Activated B cell treated with CpG ODN at 0.5 μM for 24 hours (primary cell): ENCODE data around the gene PBX3. TPM values are rescaled to one million over a fixed set of nuclear protein-coding genes. Genes with fewer than 3 reads are reported as not detected.

Experiments
- ATAC-seq: fragments of 200-7000 bp; cut with Tn5 transposase; one replicate; pipeline ENCODE4 v1.10.0; 2021; ENCODE audit warnings: low read depth, mild to moderate bottlenecking, moderate library complexity
- CTCF ChIA-PET: fragments of 350-600 bp; sonication (Branson Sonifier 250); formaldehyde crosslinking; loops from one replicate; lab custom pipeline; 2021; ENCODE audit warnings: antibody characterized with exemption; lab: Charles Lee
- POLR2A ChIA-PET: fragments of 350-600 bp; sonication (Branson Sonifier 250); formaldehyde crosslinking; loops from one replicate; lab custom pipeline; 2021; ENCODE audit warnings: antibody characterized with exemption; lab: Charles Lee
- DNase-seq: peaks from one replicate; pipeline ENCODE4 v3.0.0; 2022
- H3K27ac Mint-ChIP-seq: one replicate; pipeline ENCODE4 v1.8.0; 2020; ENCODE audit warnings: mixed read lengths
- H3K27me3 Mint-ChIP-seq: one replicate; pipeline ENCODE4 v1.8.0; 2021; ENCODE audit warnings: mixed read lengths
- H3K36me3 Mint-ChIP-seq: one replicate; pipeline ENCODE4 v1.8.0; 2021; ENCODE audit warnings: low read depth, mixed read lengths
- H3K4me1 Mint-ChIP-seq: one replicate; pipeline ENCODE4 v1.8.0; 2021; ENCODE audit warnings: mixed read lengths
- H3K4me3 Mint-ChIP-seq: one replicate; pipeline ENCODE4 v1.8.0; 2020; ENCODE audit warnings: mild to moderate bottlenecking, mixed read lengths
- H3K9me3 Mint-ChIP-seq: one replicate; pipeline ENCODE4 v1.8.0; 2020; ENCODE audit warnings: mixed read lengths
- CTCF ChIP-seq: fragments of 200-600 bp; IDR thresholded peaks from one replicate; pipeline ENCODE4 v1.8.0; 2022; ENCODE audit warnings: antibody characterized with exemption, mild to moderate bottlenecking
- intact Hi-C: fragments of 100-400 bp; cut with micrococcal nuclease; formaldehyde crosslinking; loops from one replicate; pipeline ENCODE4 v1.15.1; 2024
- total RNA-seq: library from RNA; stranded (reverse); gene quantifications from 2 replicates; pipeline ENCODE4 v1.2.3, GENCODE V29; 2022

PBX3 gene
- total RNA-seq, 1 donor from 2014 or later: 37.2 TPM

- no peak overlapping the region for H3K27ac Mint-ChIP-seq
- no peaks in the 10 kb centered on the region for H3K27me3 Mint-ChIP-seq
- H3K36me3 Mint-ChIP-seq: no peaks in the 10 kb centered on the region
- intact Hi-C loops: no loop called here
- TF ChIP-seq CTCF: no peak
- H3K4me1 Mint-ChIP-seq: peaks cover 13% of the 10 kb centered on the region
- no peaks in the 10 kb centered on the region for H3K9me3 Mint-ChIP-seq
- ChIA-PET POLR2A (no interaction called here), CTCF (no interaction called here)
- no peak for ATAC-seq
- no peak overlapping the region for H3K4me3 Mint-ChIP-seq
- DNase-seq: no peak
Observed at GRCh38 chr9:125908136-125908535, 161.0 kb downstream of the PBX3 start.

- Mint-ChIP-seq H3K27me3 (no peaks in the 10 kb centered on the region), H3K9me3 (no peaks in the 10 kb centered on the region), H3K27ac (no peak overlapping the region), H3K36me3 (no peaks in the 10 kb centered on the region), H3K4me1 (peaks cover 13% of the 10 kb centered on the region), H3K4me3 (no peak overlapping the region)
- TF ChIP-seq CTCF: no peak
- ChIA-PET CTCF (interaction anchor here (1.0 kb wide), 1 partner anchor 427 kb away, joined by 3 read pairs; no protein-coding TSS in a partner anchor), POLR2A (no interaction called here)
- no peak for ATAC-seq
- intact Hi-C loops: no loop called here
- DNase-seq: no peak
Observed at GRCh38 chr9:125908966-125909365, 161.8 kb downstream of the PBX3 start.

GRCh38 chr9:125909459-125909858, 162.3 kb downstream of the PBX3 start:
- ATAC-seq (no peak), DNase-seq (no peak)
- Mint-ChIP-seq H3K9me3 (no peaks in the 10 kb centered on the region), H3K4me3 (no peak overlapping the region), H3K27me3 (no peaks in the 10 kb centered on the region), H3K27ac (no peak overlapping the region), H3K36me3 (no peaks in the 10 kb centered on the region), H3K4me1 (peaks cover 8% of the 10 kb centered on the region)
- intact Hi-C loops: no loop called here
- no peak for TF ChIP-seq CTCF
- ChIA-PET POLR2A (no interaction called here), CTCF (interaction anchor here (1.0 kb wide), 1 partner anchor 428 kb away, joined by 3 read pairs; no protein-coding TSS in a partner anchor)

- POLR2A ChIA-PET: no interaction called here
- H3K4me1 Mint-ChIP-seq: peaks cover 5% of the 10 kb centered on the region
- CTCF ChIA-PET: no interaction called here
- H3K4me3 Mint-ChIP-seq: no peak overlapping the region
- no peaks in the 10 kb centered on the region for H3K27me3 Mint-ChIP-seq
- no peak for TF ChIP-seq CTCF
- DNase-seq: no peak
- no peaks in the 10 kb centered on the region for H3K36me3 Mint-ChIP-seq
- ATAC-seq: no peak
- no peak overlapping the region for H3K27ac Mint-ChIP-seq
- intact Hi-C loops: no loop called here
- no peaks in the 10 kb centered on the region for H3K9me3 Mint-ChIP-seq
Observed at GRCh38 chr9:125910286-125910685, 163.1 kb downstream of the PBX3 start.

GRCh38 chr9:125911861-125912644, 164.9 kb downstream of the PBX3 start:
- Mint-ChIP-seq H3K27ac (no peak overlapping the region), H3K4me1 (no peaks in the 10 kb centered on the region), H3K9me3 (no peaks in the 10 kb centered on the region), H3K36me3 (peaks cover 7% of the 10 kb centered on the region), H3K27me3 (no peaks in the 10 kb centered on the region), H3K4me3 (no peak overlapping the region)
- ATAC-seq (no peak), DNase-seq (no peak)
- TF ChIP-seq CTCF: no peak
- ChIA-PET POLR2A (interaction anchor here (0.6 kb wide), 1 partner anchor 184 kb away, joined by 4 read pairs; no protein-coding TSS in a partner anchor), CTCF (interaction anchor here (1.4 kb wide), 1 partner anchor 353 kb away, joined by 4 read pairs; no protein-coding TSS in a partner anchor)
- intact Hi-C loops: no loop called here
